ENCODE results near the gene CDC73.
"Not testable (repeated sequence)": the region's sequence is repeated elsewhere in the genome, so short reads cannot be mapped to it uniquely, and the experiment has no call there.

The CDC73 gene

DNA sequence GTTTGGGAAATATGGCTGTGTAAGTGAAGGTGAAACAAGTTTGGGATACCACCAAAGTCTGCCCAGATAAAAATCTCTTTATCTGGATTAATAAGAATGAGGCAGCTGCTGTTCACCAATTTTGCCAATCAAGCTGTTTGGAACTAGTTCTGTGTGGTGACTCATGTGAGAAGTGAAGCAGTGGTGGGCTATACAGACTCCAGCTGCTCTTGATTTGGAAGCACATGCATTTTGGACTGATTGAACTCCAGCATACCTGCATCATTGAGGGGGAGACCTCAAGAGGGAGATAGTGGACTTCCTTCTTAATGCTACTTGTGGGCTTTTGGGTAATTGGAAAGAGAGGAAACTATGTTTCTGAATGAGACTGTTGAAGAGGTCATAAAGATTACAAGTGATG, 163.8 kb downstream of the CDC73 start:
- peak in 1 of 2 experiments; percentile 25 for DNase-seq (ENCODE audit: low read depth in 2 of 2)

- DNase-seq (ENCODE audit: low read depth in 2 of 2), result not testable (repeated sequence)
Measured at GRCh38 chr1:193288548-193289080, 166.8 kb downstream of the CDC73 start.

DNA sequence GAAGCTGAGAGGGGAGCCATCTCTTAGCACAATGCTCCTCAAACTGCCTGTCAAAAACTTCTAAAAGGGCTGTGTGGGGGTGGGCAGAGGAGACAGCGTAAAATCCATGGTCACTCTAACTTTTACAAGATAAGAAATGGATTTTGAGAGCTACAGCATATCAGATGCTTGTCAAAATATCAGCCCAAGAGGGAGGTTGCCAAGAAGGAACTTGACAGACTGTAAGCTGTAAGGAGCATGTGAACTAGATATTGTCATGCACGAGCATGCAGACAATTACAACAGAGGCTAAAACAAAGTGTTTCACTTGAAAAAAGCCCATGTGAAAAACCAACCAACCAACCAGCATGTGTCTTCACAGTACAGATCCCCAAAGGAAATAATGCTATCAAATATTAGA, 171.9 kb downstream of the CDC73 start:
- DNase-seq (ENCODE audit: low read depth in 2 of 2), result no peak

DNA sequence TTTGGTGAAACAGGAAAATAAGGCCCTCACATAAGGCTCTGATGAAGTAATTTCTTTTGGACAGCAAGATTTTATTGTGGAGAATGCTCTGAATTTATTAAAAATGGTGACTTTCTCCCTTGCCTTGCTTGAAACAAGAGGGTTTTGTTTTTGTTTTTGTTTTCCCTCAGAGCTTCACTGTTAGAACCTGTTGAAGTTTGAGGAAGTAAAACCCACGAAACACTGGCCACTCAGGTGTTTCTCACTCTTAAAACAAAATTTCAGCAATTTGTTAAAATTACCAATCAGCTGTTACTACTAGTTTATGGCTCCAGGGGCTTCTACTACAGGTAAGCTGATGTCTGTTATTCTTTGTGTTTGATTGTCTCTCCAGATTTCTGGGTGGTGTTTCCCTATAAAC, 177.2 kb downstream of the CDC73 start:
- no peak for DNase-seq (ENCODE audit: low read depth in 2 of 2)

- no peak for DNase-seq (ENCODE audit: low read depth in 2 of 2)
Measured at GRCh38 chr1:193301746-193302145, 179.9 kb downstream of the CDC73 start.

DNA sequence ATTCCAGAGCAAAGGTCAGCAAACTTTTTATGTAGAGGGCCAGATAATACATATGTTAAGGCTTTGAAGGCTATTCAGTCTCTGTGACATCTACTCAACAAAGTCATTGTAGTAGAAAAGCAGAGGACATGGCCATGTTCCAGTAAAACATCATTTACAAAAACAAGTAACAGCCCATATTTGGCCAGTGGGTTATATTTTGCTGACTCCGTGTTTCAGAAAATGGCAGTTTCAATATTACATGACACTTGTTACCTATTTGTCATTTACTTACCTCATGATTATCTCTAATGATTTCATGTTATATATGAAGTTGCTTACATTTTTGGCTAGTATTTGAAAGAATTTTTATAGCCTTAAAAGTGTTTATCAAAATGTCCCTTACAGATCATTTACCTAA, 182.0 kb downstream of the CDC73 start:
- DNase-seq (ENCODE audit: low read depth in 2 of 2), result no peak

Measured in fibroblast of skin of left biceps (primary cell).